OCI-M2 (cell line): ENCODE data around the gene SMCO4.
"Not testable (repeated sequence)": the region's sequence is repeated elsewhere in the genome, so short reads cannot be mapped to it uniquely, and the experiment has no call there.

Experiments
- DNase-seq: peaks from one replicate; lab custom pipeline; 2025; ENCODE audit not compliant: unreplicated experiment; lab: John Stamatoyannopoulos, UW

Gene SMCO4

GRCh38 chr11:93543292-93543977, at the start of gene SMCO4:
Gene SMCO4 (minus strand): TSS chr11:93543391. CDS start chr11:93479189, 64,202 bp downstream.
- no peak for DNase-seq

GRCh38 chr11:93591247-93591898, 48.2 kb upstream of the SMCO4 start:
- no peak for DNase-seq

GRCh38 chr11:93589347-93589746, 46.2 kb upstream of the SMCO4 start:
- no peak for DNase-seq

GRCh38 chr11:93587858-93588581, 44.8 kb upstream of the SMCO4 start:
- no peak for DNase-seq

- DNase-seq = not testable (repeated sequence)
Observed at GRCh38 chr11:93587425-93587824, 44.2 kb upstream of the SMCO4 start.

GRCh38 chr11:93585758-93586157, 42.6 kb upstream of the SMCO4 start:
- no peak for DNase-seq

GRCh38 chr11:93583490-93583889, 40.3 kb upstream of the SMCO4 start:
- no peak for DNase-seq

- DNase-seq = no peak
Observed at GRCh38 chr11:93579187-93579751, 36.1 kb upstream of the SMCO4 start.

GRCh38 chr11:93577286-93577685, 34.1 kb upstream of the SMCO4 start:
- no peak for DNase-seq

- DNase-seq = not testable (repeated sequence)
Observed at GRCh38 chr11:93576870-93577269, 33.7 kb upstream of the SMCO4 start.

GRCh38 chr11:93574638-93575220, 31.5 kb upstream of the SMCO4 start:
- no peak for DNase-seq

GRCh38 chr11:93573184-93573583, 30.0 kb upstream of the SMCO4 start:
- no peak for DNase-seq

GRCh38 chr11:93572621-93573020, 29.4 kb upstream of the SMCO4 start:
- DNase-seq = no peak

GRCh38 chr11:93572171-93572570, 29.0 kb upstream of the SMCO4 start:
- DNase-seq = no peak

- DNase-seq = no peak
Observed at GRCh38 chr11:93571612-93572011, 28.4 kb upstream of the SMCO4 start.

GRCh38 chr11:93570759-93571413, 27.7 kb upstream of the SMCO4 start:
- no peak for DNase-seq

- DNase-seq = no peak
Observed at GRCh38 chr11:93569496-93569895, 26.3 kb upstream of the SMCO4 start.

GRCh38 chr11:93568726-93569125, 25.5 kb upstream of the SMCO4 start:
- no peak for DNase-seq

GRCh38 chr11:93567401-93567895, 24.3 kb upstream of the SMCO4 start:
- DNase-seq = no peak

GRCh38 chr11:93564895-93565294, 21.7 kb upstream of the SMCO4 start:
- DNase-seq = no peak

GRCh38 chr11:93563857-93564256, 20.7 kb upstream of the SMCO4 start:
- no peak for DNase-seq
